Mammary epithelial cell (primary cell): ENCODE results near the gene TMEM270.

ENCODE experiments used
- CTCF ChIP-seq, 2 donors: IDR thresholded peaks in 1 of 2; conservative IDR thresholded peaks in 1 of 2; 2 replicates each; pipeline ENCODE4 v1.5.1; 2011 to 2012; ENCODE audit warnings: inconsistent platforms in 2 of 2, low read length in 2 of 2, mild to moderate bottlenecking in 2 of 2, control low read depth in 1 of 2, low read depth in 1 of 2; ENCODE audit not compliant: insufficient read depth in 1 of 2; ENCODE audit errors: extremely low read depth in 1 of 2
- EZH2 ChIP-seq: IDR thresholded peaks from 2 replicates; pipeline ENCODE4 v1.6.1; 2012; ENCODE audit warnings: low read length, inconsistent platforms, borderline replicate concordance

DNA sequence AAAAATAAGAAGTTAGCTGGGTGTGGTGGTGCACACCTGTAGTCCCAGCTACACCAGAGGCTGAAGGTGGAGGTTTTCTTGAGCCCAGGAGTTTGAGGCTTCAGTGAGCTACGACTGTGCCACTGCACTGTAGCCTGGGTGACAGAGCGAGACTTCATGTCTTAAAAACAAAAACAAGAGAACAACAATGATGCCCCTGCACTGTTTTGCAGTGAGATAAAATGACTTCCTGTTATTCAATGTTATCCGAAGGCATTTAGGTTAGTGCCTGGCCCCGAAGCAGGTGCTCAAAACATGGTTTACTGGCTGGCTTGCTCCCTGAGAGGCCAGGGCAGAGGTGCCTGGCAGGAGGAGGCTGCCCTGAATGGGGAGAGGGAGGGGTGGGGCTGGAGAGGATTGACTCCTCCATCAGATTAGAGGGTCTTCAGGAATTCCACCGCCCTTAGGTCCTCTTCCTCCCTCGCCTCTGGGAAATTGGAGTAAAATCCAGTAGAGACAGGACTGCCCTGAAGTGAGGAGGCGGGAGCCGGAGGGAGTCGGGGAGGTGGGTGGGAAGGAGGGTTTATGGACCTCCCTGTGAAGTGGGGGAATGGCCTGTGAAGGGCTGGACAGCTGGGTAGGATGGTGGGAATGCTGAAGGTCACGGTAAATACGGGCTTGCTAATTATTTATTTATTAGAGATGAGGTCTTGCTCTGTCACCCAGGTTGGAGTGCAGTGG lies 36.9 kb upstream of the TMEM270 start:
- TF ChIP-seq CTCF (conservative IDR thresholded peaks at IDR 0.05 in 1 of 2, IDR thresholded peaks at IDR 0.05 in 1 of 2; ENCODE audit: extremely low read depth in 1 of 2, insufficient read depth in 1 of 2, low read depth in 1 of 2, low read length in 2 of 2) (no peak), EZH2 (no peak)
